GM23338 (cell line): ENCODE results near the gene IDUA. TPM values are rescaled to one million over a fixed set of nuclear protein-coding genes. Genes with fewer than 3 reads are reported as not detected.

ENCODE experiments used
- ATAC-seq: fragments of 200-7000 bp; cut with Tn5 transposase; 3 replicates; pipeline ENCODE4 v1.9.1; 2020
- DNase-seq: peaks from one replicate; pipeline ENCODE4 v3.0.0-alpha.2; 2015; ENCODE audit warnings: low spot score
- H2AFZ ChIP-seq: fragments of 200-600 bp; sonication (generic); 2 replicates; pipeline ENCODE4 v1.8.0; 2016; ENCODE audit warnings: antibody characterized with exemption, mild to moderate bottlenecking, moderate library complexity
- H3F3A ChIP-seq: fragments of 200-600 bp; sonication (generic); replicated peaks from 2 replicates; pipeline ENCODE4 v1.8.0; 2017; ENCODE audit warnings: antibody characterized with exemption, mixed run types, low read depth
- H3K27ac ChIP-seq: fragments of 200-600 bp; sonication (generic); 2 replicates; pipeline ENCODE4 v1.6.1; 2016; ENCODE audit warnings: low read depth
- H3K27me3 ChIP-seq: fragments of 200-600 bp; sonication (generic); 2 replicates; pipeline ENCODE4 v1.8.0; 2016; ENCODE audit warnings: mild to moderate bottlenecking, mixed run types, moderate library complexity; ENCODE audit not compliant: insufficient read depth
- H3K36me3 ChIP-seq: fragments of 200-600 bp; sonication (generic); 2 replicates; pipeline ENCODE4 v1.8.0; 2016; ENCODE audit warnings: mild to moderate bottlenecking; ENCODE audit not compliant: insufficient read depth
- H3K4me1 ChIP-seq: fragments of 200-600 bp; sonication (generic); 2 replicates; pipeline ENCODE4 v1.8.0; 2016; ENCODE audit warnings: mild to moderate bottlenecking, moderate library complexity; ENCODE audit not compliant: insufficient read depth
- H3K4me2 ChIP-seq: fragments of 200-600 bp; sonication (generic); 2 replicates; pipeline ENCODE4 v1.7.1; 2017; ENCODE audit warnings: mixed run types
- H3K4me3 ChIP-seq: fragments of 200-600 bp; sonication (generic); 2 replicates; pipeline ENCODE4 v1.6.1; 2016; ENCODE audit warnings: mixed run types
- H3K79me2 ChIP-seq: fragments of 200-600 bp; sonication (generic); replicated peaks from 2 replicates; pipeline ENCODE4 v1.8.0; 2017; ENCODE audit warnings: mild to moderate bottlenecking; ENCODE audit not compliant: insufficient read depth
- H3K9me2 ChIP-seq: fragments of 200-600 bp; sonication (generic); 2 replicates; pipeline ENCODE4 v1.8.0; 2017; ENCODE audit not compliant: insufficient read depth
- H4K20me1 ChIP-seq: fragments of 200-600 bp; sonication (generic); replicated peaks from 2 replicates; pipeline ENCODE4 v1.8.0; 2017; ENCODE audit warnings: mild to moderate bottlenecking; ENCODE audit not compliant: insufficient read depth
- H3K27ac Mint-ChIP-seq: 2 replicates; pipeline ENCODE4 v1.8.0; 2020; ENCODE audit warnings: inconsistent platforms, mild to moderate bottlenecking, moderate library complexity, mixed read lengths
- H3K27me3 Mint-ChIP-seq: 3 replicates; pipeline ENCODE4 v1.8.0; 2022; ENCODE audit warnings: low read depth, mild to moderate bottlenecking, moderate library complexity, mixed read lengths, inconsistent platforms; ENCODE audit not compliant: insufficient read depth, poor library complexity
- H3K36me3 Mint-ChIP-seq: 3 replicates; pipeline ENCODE4 v1.8.0; 2021; ENCODE audit warnings: low read depth, mild to moderate bottlenecking, inconsistent platforms, moderate library complexity, mixed read lengths
- H3K4me1 Mint-ChIP-seq: 3 replicates; pipeline ENCODE4 v1.8.0; 2020; ENCODE audit warnings: mild to moderate bottlenecking, inconsistent platforms, mixed read lengths
- H3K4me3 Mint-ChIP-seq: 3 replicates; pipeline ENCODE4 v1.8.0; 2021; ENCODE audit warnings: moderate library complexity, mild to moderate bottlenecking, inconsistent platforms, mixed read lengths
- H3K9me3 Mint-ChIP-seq: 3 replicates; pipeline ENCODE4 v1.8.0; 2020; ENCODE audit warnings: moderate library complexity, mild to moderate bottlenecking, inconsistent platforms, mixed read lengths
- CREB1 ChIP-seq: fragments of 250-450 bp; sonication (Bioruptor Pico); IDR thresholded peaks from 2 replicates; pipeline ENCODE4 v1.5.0; 2020; ENCODE audit warnings: low read depth, mild to moderate bottlenecking, moderate library complexity
- EZH2 ChIP-seq: fragments of 200-600 bp; sonication (generic); IDR thresholded peaks from one replicate; pipeline ENCODE4 v1.8.0; 2017; ENCODE audit warnings: antibody characterized with exemption, mild to moderate bottlenecking, low read depth; ENCODE audit not compliant: unreplicated experiment
- EZH2phosphoT487 ChIP-seq: fragments of 200-600 bp; sonication (generic); IDR thresholded peaks from one replicate; pipeline ENCODE4 v1.8.1; 2018; ENCODE audit warnings: antibody characterized with exemption; ENCODE audit not compliant: unreplicated experiment
- NANOG ChIP-seq: IDR thresholded peaks from 2 replicates; pipeline ENCODE4 v1.6.1; 2016; ENCODE audit warnings: antibody characterized with exemption, borderline replicate concordance
- POLR2AphosphoS5 ChIP-seq: IDR thresholded peaks from 2 replicates; pipeline ENCODE4 v1.6.1; 2016; ENCODE audit warnings: antibody characterized with exemption, low read depth
- REST ChIP-seq: IDR thresholded peaks from one replicate; pipeline ENCODE4 v1.6.1; 2018; ENCODE audit warnings: antibody characterized with exemption; ENCODE audit not compliant: unreplicated experiment
- STAT1 ChIP-seq: IDR thresholded peaks from one replicate; pipeline ENCODE4 v1.6.1; 2016; ENCODE audit warnings: antibody characterized with exemption; ENCODE audit not compliant: unreplicated experiment
- ZNF114 ChIP-seq: fragments of 250-450 bp; sonication (Bioruptor Pico); IDR thresholded peaks from 2 replicates; pipeline ENCODE4 v1.5.0; 2020; ENCODE audit warnings: mild to moderate bottlenecking, moderate library complexity
- ZNF331 ChIP-seq: fragments of 250-450 bp; sonication (Bioruptor Pico); IDR thresholded peaks from 2 replicates; pipeline ENCODE4 v1.5.0; 2020; ENCODE audit warnings: low read depth, mild to moderate bottlenecking, moderate library complexity
- polyA plus RNA-seq: library from polyadenylated mRNA; unstranded; fragments of >200 nt; fragmentation: Nextera tagmentation; extraction: Ambion mirVana; gene quantifications from 2 replicates; pipeline ENCODE4 v1.2.1, GENCODE V29; 2016
- total RNA-seq: library from RNA; depleted of rRNA; stranded (reverse); fragments of >200 nt; shearing (Covaris generic); gene quantifications from 2 replicates; pipeline ENCODE4 v1.2.3, GENCODE V29; 2014
- TF ChIP-seq, protein P1 (sequence below): fragments of 250-450 bp; sonication (Bioruptor Pico); IDR thresholded peaks from 2 replicates; pipeline ENCODE4 v1.5.0; 2020; ENCODE audit warnings: mild to moderate bottlenecking, moderate library complexity

IDUA gene
- total and polyA plus RNA-seq, 2 experiments from 2014 or later, result 1.3 to 6.1 TPM

GRCh38 chr4:968621-969394 lies 18.0 kb upstream of the IDUA start:
- Histone ChIP-seq H2AFZ (no peak overlapping the region), H3K27ac (no peak overlapping the region), H3K36me3 (no peaks in the 10 kb centered on the region), H4K20me1 (no peaks in the 10 kb centered on the region), H3F3A (no peaks in the 10 kb centered on the region; the same call in 1 of the 2 replicates), H3K4me1 (no peaks in the 10 kb centered on the region), H3K4me3 (peak overlapping the region; percentile 40; the same call in 1 of the 2 replicates), H3K79me2 (no peaks in the 10 kb centered on the region), H3K9me2 (no peaks in the 10 kb centered on the region), H3K4me2 (peak overlapping the region; percentile 75; the same call in 1 of the 2 replicates), H3K27me3 (peaks cover 15% of the 10 kb centered on the region; the same call in 1 of the 2 replicates)
- TF ChIP-seq POLR2AphosphoS5, result no peak
- no peak for TF ChIP-seq CREB1 (CRISPR knock-in tag)
- TF ChIP-seq REST, result no peak
- TF ChIP-seq NANOG, result no peak
- TF ChIP-seq STAT1, result no peak
- TF ChIP-seq ZNF114 (CRISPR knock-in tag), result no peak
- TF ChIP-seq ZNF331 (CRISPR knock-in tag), result no peak
- no peak for TF ChIP-seq EZH2phosphoT487
- TF ChIP-seq, protein P1, sequence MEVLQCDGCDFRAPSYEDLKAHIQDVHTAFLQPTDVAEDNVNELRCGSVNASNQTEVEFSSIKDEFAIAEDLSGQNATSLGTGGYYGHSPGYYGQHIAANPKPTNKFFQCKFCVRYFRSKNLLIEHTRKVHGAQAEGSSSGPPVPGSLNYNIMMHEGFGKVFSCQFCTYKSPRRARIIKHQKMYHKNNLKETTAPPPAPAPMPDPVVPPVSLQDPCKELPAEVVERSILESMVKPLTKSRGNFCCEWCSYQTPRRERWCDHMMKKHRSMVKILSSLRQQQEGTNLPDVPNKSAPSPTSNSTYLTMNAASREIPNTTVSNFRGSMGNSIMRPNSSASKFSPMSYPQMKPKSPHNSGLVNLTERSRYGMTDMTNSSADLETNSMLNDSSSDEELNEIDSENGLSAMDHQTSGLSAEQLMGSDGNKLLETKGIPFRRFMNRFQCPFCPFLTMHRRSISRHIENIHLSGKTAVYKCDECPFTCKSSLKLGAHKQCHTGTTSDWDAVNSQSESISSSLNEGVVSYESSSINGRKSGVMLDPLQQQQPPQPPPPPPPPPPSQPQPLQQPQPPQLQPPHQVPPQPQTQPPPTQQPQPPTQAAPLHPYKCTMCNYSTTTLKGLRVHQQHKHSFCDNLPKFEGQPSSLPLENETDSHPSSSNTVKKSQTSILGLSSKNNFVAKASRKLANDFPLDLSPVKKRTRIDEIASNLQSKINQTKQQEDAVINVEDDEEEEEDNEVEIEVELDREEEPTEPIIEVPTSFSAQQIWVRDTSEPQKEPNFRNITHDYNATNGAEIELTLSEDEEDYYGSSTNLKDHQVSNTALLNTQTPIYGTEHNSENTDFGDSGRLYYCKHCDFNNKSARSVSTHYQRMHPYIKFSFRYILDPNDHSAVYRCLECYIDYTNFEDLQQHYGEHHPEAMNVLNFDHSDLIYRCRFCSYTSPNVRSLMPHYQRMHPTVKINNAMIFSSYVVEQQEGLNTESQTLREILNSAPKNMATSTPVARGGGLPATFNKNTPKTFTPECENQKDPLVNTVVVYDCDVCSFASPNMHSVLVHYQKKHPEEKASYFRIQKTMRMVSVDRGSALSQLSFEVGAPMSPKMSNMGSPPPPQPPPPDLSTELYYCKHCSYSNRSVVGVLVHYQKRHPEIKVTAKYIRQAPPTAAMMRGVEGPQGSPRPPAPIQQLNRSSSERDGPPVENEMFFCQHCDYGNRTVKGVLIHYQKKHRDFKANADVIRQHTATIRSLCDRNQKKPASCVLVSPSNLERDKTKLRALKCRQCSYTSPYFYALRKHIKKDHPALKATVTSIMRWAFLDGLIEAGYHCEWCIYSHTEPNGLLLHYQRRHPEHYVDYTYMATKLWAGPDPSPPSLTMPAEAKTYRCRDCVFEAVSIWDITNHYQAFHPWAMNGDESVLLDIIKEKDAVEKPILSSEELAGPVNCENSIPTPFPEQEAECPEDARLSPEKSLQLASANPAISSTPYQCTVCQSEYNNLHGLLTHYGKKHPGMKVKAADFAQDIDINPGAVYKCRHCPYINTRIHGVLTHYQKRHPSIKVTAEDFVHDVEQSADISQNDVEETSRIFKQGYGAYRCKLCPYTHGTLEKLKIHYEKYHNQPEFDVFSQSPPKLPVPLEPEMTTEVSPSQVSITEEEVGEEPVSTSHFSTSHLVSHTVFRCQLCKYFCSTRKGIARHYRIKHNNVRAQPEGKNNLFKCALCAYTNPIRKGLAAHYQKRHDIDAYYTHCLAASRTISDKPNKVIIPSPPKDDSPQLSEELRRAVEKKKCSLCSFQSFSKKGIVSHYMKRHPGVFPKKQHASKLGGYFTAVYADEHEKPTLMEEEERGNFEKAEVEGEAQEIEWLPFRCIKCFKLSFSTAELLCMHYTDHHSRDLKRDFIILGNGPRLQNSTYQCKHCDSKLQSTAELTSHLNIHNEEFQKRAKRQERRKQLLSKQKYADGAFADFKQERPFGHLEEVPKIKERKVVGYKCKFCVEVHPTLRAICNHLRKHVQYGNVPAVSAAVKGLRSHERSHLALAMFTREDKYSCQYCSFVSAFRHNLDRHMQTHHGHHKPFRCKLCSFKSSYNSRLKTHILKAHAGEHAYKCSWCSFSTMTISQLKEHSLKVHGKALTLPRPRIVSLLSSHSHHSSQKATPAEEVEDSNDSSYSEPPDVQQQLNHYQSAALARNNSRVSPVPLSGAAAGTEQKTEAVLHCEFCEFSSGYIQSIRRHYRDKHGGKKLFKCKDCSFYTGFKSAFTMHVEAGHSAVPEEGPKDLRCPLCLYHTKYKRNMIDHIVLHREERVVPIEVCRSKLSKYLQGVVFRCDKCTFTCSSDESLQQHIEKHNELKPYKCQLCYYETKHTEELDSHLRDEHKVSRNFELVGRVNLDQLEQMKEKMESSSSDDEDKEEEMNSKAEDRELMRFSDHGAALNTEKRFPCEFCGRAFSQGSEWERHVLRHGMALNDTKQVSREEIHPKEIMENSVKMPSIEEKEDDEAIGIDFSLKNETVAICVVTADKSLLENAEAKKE (CRISPR knock-in tag), result no peak
- TF ChIP-seq EZH2, result no peak
- no peak overlapping the region for H3K27ac Mint-ChIP-seq
- ATAC-seq, result peak; percentile 1; the same call in 2 of the 3 replicates
- no peak overlapping the region; the same call in 2 of the 3 replicates for H3K4me3 Mint-ChIP-seq
- H3K27me3 Mint-ChIP-seq, result peaks cover 17% of the 10 kb centered on the region
- H3K9me3 Mint-ChIP-seq, result no peaks in the 10 kb centered on the region
- no peaks in the 10 kb centered on the region for H3K36me3 Mint-ChIP-seq
- no peak for DNase-seq
- no peaks in the 10 kb centered on the region for H3K4me1 Mint-ChIP-seq
